ENCODE results near the gene SSR1. TPM values are rescaled to one million over a fixed set of nuclear protein-coding genes. Genes with fewer than 3 reads are reported as not detected.
A peak's percentile ranks its signal among the peaks of the same experiment; 100 is the strongest.

The SSR1 gene
- total and polyA plus RNA-seq, 2 of the 13 experiments (the other 11 are each of a cell fraction or from before 2014, with no cell fraction given), result 203 to 243 TPM

DNA sequence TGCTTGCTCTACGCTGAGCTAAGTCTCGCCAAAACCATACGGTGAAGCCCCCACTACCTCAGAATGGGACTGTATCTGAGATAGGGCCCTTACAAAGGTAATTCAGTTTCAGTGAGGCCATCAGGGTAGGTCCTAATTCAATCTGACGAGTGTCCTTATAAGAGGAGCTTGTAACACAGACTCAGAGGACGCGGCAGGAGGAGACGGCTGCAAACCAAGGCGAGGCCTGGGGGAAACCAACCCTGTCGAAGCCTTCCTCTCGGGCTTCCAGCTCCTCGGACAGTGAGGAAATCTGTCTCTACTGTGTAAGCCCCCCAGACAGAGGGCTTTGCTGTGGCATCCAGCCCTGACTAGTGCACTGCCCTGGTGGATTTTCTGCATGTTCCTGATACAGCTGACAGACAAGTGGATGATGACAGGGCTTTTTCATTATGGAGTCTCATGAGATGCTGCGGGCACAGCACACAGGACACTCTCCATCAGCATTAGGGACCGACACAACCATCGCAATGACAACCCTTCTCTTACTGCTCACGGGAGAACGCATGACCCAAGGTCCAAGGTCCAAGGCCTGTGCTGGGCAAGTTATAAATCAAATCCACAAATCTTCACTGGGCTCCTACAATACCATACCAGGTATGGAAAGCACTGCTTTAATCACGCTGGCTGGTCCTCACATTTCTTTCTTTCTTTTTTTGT, 48.2 kb downstream of the SSR1 start:
- DNase-seq (ENCODE audit: low spot score), result peak; percentile 54
- ATAC-seq, result no peak
- WGBS (ENCODE audit: low lambda C conversion rate), result 63% methylated on average over 17 of the region's 17 CpGs
- in situ Hi-C loops (cut with HindIII; ENCODE audit: extremely low pct_ligation_motif_present, low pct_unique_long_range_greater_than_20kb), result no loop called here
- POLR2A ChIA-PET, result no interaction called here
- Histone ChIP-seq H3K4me1 (ENCODE audit: insufficient read depth, low read length) (peaks cover 53% of the 10 kb centered on the region), H4K20me1 (ENCODE audit: insufficient read depth, low read length) (no peaks in the 10 kb centered on the region), H3K9ac (ENCODE audit: insufficient read depth, low read depth, low read length) (no peak overlapping the region), H3K79me2 (ENCODE audit: insufficient read depth, low read length) (no peaks in the 10 kb centered on the region), H2AFZ (ENCODE audit: low read length) (no peak overlapping the region), H3K36me3 (replicated peaks in 1 of 2; ENCODE audit: control insufficient read depth in 1 of 2, insufficient read depth in 2 of 2, low read length in 2 of 2) (no peaks in the 10 kb centered on the region), H3K9me3 (ENCODE audit: low read length) (no peaks in the 10 kb centered on the region), H3K4me2 (ENCODE audit: low read depth, low read length) (no peak overlapping the region; the same call in 1 of the 2 replicates), H3K27ac (ENCODE audit: extremely low read length, insufficient read depth, low read length) (no peak overlapping the region), H3K4me3 (replicated peaks in 1 of 3; ENCODE audit: insufficient read depth in 1 of 3, low read depth in 2 of 3, low read length in 3 of 3) (no peak overlapping the region), H3K27me3 (ENCODE audit: control insufficient read depth in 1 of 2, insufficient read depth in 2 of 2, low read length in 2 of 2) (no peaks in the 10 kb centered on the region; a peak in 1 of 5 replicates)
- BruUV-seq (replicated peaks), result no TSS peak
- intact Hi-C loops (cut with micrococcal nuclease; ENCODE audit: unreplicated experiment), result no loop called here
- FAIRE-seq, result no peak
- CTCF ChIA-PET (ENCODE audit: low intra/inter-chr PET ratio, low total read pairs), result no interaction called here
- peak; percentile 46; the same call in 1 of the 2 replicates for TF ChIP-seq GATAD2A (CRISPR knock-in tag; IDR thresholded peaks at IDR 0.05)
- peak; percentile 34; the same call in 1 of the 2 replicates for TF ChIP-seq ZNF501 (CRISPR knock-in tag; IDR thresholded peaks at IDR 0.05)
- TF ChIP-seq, protein P1, sequence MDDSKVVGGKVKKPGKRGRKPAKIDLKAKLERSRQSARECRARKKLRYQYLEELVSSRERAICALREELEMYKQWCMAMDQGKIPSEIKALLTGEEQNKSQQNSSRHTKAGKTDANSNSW (CRISPR knock-in tag; IDR thresholded peaks at IDR 0.05; ENCODE audit: borderline replicate concordance), result no peak
- TF ChIP-seq, protein P2, sequence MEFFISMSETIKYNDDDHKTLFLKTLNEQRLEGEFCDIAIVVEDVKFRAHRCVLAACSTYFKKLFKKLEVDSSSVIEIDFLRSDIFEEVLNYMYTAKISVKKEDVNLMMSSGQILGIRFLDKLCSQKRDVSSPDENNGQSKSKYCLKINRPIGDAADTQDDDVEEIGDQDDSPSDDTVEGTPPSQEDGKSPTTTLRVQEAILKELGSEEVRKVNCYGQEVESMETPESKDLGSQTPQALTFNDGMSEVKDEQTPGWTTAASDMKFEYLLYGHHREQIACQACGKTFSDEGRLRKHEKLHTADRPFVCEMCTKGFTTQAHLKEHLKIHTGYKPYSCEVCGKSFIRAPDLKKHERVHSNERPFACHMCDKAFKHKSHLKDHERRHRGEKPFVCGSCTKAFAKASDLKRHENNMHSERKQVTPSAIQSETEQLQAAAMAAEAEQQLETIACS (CRISPR knock-in tag; IDR thresholded peaks at IDR 0.05), result no peak
- TF ChIP-seq HNF4A (CRISPR knock-in tag; IDR thresholded peaks at IDR 0.05), result peak; percentile 84
- 0 out of 2 replicates have a peak, but pooled peaks have one; percentile 22 for TF ChIP-seq ZMYM4 (CRISPR knock-in tag; IDR thresholded peaks at IDR 0.05)
- TF ChIP-seq, protein P3, sequence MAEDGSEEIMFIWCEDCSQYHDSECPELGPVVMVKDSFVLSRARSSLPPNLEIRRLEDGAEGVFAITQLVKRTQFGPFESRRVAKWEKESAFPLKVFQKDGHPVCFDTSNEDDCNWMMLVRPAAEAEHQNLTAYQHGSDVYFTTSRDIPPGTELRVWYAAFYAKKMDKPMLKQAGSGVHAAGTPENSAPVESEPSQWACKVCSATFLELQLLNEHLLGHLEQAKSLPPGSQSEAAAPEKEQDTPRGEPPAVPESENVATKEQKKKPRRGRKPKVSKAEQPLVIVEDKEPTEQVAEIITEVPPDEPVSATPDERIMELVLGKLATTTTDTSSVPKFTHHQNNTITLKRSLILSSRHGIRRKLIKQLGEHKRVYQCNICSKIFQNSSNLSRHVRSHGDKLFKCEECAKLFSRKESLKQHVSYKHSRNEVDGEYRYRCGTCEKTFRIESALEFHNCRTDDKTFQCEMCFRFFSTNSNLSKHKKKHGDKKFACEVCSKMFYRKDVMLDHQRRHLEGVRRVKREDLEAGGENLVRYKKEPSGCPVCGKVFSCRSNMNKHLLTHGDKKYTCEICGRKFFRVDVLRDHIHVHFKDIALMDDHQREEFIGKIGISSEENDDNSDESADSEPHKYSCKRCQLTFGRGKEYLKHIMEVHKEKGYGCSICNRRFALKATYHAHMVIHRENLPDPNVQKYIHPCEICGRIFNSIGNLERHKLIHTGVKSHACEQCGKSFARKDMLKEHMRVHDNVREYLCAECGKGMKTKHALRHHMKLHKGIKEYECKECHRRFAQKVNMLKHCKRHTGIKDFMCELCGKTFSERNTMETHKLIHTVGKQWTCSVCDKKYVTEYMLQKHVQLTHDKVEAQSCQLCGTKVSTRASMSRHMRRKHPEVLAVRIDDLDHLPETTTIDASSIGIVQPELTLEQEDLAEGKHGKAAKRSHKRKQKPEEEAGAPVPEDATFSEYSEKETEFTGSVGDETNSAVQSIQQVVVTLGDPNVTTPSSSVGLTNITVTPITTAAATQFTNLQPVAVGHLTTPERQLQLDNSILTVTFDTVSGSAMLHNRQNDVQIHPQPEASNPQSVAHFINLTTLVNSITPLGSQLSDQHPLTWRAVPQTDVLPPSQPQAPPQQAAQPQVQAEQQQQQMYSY (CRISPR knock-in tag; IDR thresholded peaks at IDR 0.05), result no peak
- TF ChIP-seq, protein P4, sequence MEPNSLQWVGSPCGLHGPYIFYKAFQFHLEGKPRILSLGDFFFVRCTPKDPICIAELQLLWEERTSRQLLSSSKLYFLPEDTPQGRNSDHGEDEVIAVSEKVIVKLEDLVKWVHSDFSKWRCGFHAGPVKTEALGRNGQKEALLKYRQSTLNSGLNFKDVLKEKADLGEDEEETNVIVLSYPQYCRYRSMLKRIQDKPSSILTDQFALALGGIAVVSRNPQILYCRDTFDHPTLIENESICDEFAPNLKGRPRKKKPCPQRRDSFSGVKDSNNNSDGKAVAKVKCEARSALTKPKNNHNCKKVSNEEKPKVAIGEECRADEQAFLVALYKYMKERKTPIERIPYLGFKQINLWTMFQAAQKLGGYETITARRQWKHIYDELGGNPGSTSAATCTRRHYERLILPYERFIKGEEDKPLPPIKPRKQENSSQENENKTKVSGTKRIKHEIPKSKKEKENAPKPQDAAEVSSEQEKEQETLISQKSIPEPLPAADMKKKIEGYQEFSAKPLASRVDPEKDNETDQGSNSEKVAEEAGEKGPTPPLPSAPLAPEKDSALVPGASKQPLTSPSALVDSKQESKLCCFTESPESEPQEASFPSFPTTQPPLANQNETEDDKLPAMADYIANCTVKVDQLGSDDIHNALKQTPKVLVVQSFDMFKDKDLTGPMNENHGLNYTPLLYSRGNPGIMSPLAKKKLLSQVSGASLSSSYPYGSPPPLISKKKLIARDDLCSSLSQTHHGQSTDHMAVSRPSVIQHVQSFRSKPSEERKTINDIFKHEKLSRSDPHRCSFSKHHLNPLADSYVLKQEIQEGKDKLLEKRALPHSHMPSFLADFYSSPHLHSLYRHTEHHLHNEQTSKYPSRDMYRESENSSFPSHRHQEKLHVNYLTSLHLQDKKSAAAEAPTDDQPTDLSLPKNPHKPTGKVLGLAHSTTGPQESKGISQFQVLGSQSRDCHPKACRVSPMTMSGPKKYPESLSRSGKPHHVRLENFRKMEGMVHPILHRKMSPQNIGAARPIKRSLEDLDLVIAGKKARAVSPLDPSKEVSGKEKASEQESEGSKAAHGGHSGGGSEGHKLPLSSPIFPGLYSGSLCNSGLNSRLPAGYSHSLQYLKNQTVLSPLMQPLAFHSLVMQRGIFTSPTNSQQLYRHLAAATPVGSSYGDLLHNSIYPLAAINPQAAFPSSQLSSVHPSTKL (CRISPR knock-in tag; IDR thresholded peaks at IDR 0.05), result peak; percentile 43; the same call in 1 of the 2 replicates
- no peak for TF ChIP-seq SOX5 (CRISPR knock-in tag; IDR thresholded peaks at IDR 0.05; ENCODE audit: borderline replicate concordance)
- TF ChIP-seq ZNF704 (CRISPR knock-in tag; IDR thresholded peaks at IDR 0.05; ENCODE audit: borderline replicate concordance), result 0 out of 2 replicates have a peak, but pooled peaks have one; percentile 33
- no peak for TF ChIP-seq ATF1 (CRISPR knock-in tag; IDR thresholded peaks at IDR 0.05)
